ENCODE measurements around the gene YJEFN3.

YJEFN3 gene

GRCh38 chr19:19498255-19498991 lies 30.3 kb upstream of the YJEFN3 start:
- DNase-seq (ENCODE audit: low spot score) = no peak

DNA sequence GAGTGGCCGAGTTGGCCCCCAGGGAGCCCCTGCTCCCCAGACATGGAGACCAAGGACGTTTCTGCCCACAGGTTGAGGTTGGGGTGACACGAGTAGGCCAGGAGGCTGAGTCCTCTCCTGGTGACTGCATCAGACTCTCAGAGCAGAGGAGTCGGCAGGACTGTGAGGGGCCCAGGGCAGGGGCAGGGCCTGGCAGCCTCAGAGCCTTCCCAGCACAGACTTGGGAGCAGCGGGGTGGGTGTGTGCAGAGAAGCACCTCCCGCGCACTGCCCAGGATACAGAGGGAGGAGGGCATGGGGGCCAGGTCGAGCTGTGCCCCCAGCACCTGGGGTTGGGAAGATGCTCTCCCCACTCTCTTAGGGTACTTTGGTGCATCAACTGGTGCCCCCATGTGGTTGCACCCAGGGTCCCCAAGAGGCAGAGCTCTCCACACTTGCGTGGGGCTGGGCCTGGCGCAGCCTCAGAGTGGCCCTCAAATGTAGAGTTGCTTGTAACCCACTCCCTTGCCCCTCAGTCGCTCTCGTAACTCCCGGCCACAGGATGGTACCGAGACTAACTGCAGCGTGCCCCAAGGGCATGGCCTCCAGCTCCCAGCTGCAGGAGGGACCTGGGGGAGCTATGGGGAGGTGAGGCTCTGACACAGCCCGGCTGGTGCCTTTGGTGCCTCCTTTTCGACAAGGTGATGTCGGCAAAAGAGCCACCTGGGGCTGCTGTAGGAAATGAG lies 29.3 kb upstream of the YJEFN3 start:
- DNase-seq (ENCODE audit: low spot score) = no peak

GRCh38 chr19:19500975-19501644 lies 27.6 kb upstream of the YJEFN3 start:
- no peak for DNase-seq (ENCODE audit: low spot score)

- no peak for DNase-seq (ENCODE audit: low spot score)
Observed at GRCh38 chr19:19501798-19502197, 26.9 kb upstream of the YJEFN3 start.

DNA sequence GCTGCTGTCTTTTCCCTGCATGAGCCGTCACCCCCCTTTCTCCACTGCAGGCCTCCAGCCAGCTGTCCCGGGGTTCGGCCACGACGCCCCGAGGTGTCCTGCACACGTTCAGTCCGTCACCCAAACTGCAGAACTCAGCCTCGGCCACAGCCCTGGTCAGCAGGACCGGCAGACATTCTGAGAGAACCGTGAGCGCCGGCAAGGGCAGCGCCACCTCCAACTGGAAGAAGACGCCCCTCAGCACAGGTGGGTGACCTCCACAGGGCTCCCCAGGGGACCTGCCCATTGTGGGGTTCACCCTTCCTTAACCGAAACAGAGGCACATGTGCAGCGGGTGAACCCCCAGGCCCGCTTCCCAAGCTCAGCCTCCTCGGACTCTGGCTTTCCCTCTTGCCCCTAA lies 26.4 kb upstream of the YJEFN3 start:
- no peak for DNase-seq (ENCODE audit: low spot score)

DNA sequence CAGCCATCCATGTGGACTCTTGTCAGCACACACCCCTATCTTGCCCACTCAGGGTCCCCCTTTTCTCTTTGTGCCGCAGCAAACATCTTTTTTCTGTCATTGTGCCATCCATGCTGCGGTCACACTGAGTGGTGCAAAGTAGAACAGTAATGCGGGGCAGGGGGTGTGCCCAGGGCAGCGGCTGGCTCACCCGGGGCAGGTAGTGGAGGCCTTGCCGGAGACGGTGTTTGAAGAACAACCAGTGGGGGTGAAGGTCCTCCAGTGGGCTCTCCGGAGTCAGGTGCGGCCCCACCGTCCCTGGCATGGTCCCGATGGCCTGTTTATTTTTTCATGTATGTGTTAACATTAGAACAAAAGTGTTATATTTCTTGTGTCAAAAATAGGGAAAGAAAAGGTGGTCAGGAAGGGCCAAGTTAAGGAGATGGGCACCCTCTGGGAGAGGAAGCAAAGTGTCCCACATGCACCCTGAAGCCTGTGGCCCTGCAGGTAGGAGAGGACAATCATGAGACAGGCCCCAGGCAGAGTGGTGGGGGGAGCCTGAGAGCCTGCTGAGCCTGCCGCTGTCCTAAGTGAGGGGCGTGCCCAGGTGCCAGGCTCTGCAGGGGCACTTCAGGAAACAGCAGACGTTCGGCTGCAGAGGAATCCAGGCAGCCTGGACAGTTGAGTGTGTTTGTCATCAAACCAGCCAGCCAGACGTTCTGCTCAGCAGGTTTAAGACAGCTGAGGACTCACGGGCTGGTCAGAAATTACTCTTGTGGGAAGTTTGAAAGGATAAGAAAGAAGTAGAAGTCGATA lies 25.7 kb upstream of the YJEFN3 start:
- DNase-seq (ENCODE audit: low spot score) = no peak

DNA sequence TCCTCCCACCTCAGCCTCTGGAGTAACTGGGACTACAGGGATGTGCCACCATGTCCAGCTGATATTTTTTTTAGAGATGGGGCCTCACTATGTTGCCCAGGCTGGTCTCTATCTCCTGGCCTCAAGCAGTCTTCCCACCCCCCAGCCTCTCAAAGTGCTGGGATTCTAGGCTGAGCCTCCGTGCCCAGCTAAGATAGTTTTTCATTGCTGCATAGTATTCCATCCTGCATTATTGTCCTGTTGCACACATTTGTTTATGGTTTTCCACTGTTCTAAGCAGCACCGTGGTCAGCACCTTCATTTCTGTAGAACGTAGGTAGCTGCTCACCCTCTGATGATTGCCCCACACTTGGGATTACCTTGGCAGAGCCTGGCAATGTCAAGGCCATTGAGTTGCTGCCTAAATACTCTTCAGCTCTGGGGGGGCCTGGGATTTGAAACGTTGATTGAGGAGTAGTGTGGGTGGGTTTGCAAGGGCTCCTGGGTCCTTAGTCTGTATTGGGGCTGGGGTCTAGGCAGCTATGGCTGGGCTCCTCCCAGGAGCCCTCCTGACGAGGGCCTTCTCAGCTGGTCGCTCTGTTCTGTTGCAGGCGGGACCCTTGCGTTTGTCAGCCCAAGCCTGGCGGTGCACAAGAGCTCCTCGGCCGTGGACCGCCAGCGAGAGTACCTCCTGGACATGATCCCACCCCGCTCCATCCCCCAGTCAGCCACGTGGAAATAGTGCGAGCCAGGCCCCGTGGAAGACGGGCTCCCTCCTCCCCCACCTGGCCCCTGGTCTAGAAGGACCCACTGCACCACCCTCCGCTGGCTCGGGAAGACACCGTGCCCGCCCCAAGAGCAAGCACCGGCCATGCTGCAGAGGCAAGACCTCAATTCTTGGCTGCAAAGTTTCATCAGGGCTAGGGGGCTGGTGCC lies 23.7 kb upstream of the YJEFN3 start:
- DNase-seq (ENCODE audit: low spot score) = no peak

GRCh38 chr19:19505669-19506326 lies 22.9 kb upstream of the YJEFN3 start:
- DNase-seq (ENCODE audit: low spot score) = no peak

DNA sequence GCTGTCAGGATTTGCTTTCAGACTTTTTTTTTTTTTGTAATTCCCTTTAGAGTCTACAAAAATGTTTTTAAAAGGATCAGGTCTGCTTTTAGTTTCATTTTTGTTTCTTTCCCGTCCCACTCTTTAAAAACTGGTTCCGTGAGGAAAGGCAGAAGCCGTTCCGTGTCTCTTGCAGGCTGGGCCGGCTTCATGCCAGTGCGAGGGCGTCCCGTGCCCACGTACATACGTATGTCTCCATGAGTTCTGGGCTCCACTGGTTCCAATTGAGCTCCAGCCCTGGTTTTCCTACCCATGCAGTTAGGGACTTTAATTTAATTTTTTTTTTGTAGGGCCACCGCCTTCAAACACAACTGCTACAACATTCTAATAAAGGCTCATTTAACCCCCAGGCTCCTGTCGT lies 22.1 kb upstream of the YJEFN3 start:
- DNase-seq (ENCODE audit: low spot score) = no peak

- no peak for DNase-seq (ENCODE audit: low spot score)
Observed at GRCh38 chr19:19507354-19507753, 21.4 kb upstream of the YJEFN3 start.

GRCh38 chr19:19508217-19508616 lies 20.5 kb upstream of the YJEFN3 start:
- no peak for DNase-seq (ENCODE audit: low spot score)

- DNase-seq (ENCODE audit: low spot score) = no peak
Observed at GRCh38 chr19:19510432-19510831, 18.3 kb upstream of the YJEFN3 start.

- DNase-seq (ENCODE audit: low spot score) = no peak
Observed at GRCh38 chr19:19513682-19514081, 15.0 kb upstream of the YJEFN3 start.

GRCh38 chr19:19514215-19514657 lies 14.5 kb upstream of the YJEFN3 start:
- peak; percentile 33 for DNase-seq (ENCODE audit: low spot score)

DNA sequence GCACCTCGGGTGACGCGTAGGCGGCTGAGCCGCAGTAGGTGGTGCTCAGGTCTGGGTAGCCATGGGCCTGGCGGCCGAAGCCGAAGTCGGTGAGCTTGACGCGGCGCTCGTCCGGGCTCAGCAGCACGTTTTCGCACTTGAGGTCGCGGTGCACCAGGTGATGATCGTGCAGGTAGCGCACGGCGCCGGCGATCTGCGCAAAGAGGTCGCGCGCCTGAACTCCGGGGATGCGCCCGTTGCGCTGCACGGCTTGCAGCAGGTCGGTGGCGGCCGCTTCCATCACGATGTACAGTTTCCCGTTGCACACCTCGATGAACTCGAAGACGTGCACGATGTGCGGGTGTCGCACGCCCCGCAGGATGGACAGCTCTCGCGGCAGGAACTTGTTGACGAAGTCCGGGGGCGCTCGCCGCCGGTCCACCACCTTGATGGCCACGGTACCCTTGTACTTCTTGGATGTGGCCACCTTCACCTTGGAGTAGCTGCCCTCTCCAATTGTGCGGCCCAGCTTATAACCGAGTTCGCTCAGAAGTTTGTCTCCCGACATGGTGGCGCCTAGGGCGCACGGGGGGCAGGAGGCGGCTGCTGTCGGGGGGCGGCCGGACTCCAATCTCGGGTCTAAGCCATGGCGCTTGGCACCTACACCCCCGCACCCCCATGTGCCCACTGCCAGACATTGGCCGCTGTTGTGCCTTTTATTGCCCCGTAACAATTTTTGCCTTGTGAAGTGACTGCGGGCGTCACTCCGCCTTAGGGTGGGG lies 13.7 kb upstream of the YJEFN3 start, which contains the start of gene TSSK6:
Gene TSSK6, minus strand, starts transcription at position 668 of the 761 bp plus-strand sequence. Its CDS starts 121 bp downstream, at position 547.
- DNase-seq (ENCODE audit: low spot score) = no peak

DNA sequence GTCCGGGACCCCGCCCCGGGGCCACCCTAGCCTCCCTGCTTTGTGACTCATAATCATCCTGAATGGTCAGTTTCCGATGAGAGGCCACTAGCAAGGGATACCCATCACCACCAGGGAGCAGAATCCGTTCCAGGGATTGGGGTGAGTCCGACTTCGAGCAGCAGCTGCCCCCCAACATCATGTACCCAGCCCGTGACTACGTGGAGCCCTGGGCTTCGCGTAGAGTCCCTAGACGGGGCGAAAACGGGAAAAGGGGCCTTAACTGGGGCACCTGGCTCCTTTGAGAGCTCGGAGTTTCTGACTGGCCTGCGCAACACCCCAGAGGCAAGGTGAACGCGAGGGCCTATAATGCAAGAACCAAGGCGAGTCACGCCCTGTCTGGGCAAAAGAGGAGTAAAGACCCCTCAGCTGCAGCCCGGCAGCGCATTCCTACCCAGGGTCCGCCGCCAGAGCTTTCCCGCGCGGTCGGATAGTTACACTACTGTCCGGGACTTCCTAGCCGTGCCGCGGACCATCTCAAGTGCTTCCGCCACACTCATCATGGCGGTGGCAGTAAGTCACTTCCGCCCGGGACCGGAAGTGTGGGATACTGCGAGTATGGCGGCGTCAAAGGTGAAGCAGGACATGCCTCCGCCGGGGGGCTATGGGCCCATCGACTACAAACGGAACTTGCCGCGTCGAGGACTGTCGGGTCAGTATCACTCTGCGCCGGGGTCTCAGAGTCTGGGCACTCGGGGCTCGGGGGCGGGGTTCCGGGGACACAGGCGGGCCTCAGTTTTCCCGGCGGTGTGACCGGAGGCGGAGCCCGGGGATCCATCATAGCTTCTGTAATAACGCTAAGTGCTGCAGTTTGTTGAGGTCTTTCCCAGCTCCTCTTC lies 12.8 kb upstream of the YJEFN3 start, which contains the start of gene NDUFA13:
Gene NDUFA13, plus strand, starts transcription at position 584 of the 878 bp plus-strand sequence. Its CDS starts 14 bp downstream, at position 598.
- peak; percentile 87 for DNase-seq (ENCODE audit: low spot score)

GRCh38 chr19:19517235-19517619 lies 11.5 kb upstream of the YJEFN3 start:
- DNase-seq (ENCODE audit: low spot score) = no peak

DNA sequence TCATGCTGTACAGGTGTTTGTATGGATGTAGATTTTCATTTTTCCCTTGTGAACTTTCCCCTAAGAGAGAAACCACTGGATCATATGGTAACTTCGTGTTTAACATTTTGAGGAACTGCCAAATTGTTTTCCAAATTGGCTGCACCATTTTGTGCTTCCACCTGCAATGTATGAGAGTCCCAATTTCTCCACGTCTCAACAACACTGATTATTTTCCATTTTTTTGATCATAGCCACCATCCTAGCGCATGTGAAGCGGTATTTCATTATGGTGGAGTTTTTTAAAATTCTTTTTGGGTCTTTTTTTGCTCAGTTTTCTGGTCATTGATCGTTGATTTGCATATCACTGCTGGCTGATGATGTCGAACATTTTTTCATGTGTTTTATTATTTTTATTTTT lies 7.7 kb upstream of the YJEFN3 start:
- no peak for DNase-seq (ENCODE audit: low spot score)

GRCh38 chr19:19523177-19523576 lies 5.5 kb upstream of the YJEFN3 start:
- DNase-seq (ENCODE audit: low spot score) = no peak
